ENCODE data around the gene KANSL3. TPM values are rescaled to one million over a fixed set of nuclear protein-coding genes. Genes with fewer than 3 reads are reported as not detected.

KANSL3 gene
- polyA plus RNA-seq, 1 donor (not counting 4 experiments of a cell fraction or from before 2014, with no cell fraction given), result 11.4 TPM

DNA sequence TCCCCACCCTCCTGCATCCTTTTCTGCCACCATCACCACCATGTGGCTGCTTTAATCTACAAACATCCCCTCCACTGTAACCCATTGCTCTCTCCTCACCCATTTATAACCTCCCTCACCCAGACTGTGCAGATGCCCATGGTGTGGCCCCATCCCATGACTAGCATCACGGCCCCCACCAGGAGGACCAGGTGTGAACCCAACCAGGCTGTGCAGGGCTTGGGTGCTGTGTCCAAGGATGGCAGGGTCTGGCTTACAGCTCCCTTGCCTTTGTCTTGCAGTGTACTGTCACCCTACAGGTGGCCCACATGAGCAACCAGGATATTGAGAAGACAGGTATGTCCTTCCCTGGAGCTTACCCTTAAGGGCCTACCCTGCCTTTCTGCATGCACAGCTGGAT lies 11.2 kb upstream of the KANSL3 start:
- no peak for FAIRE-seq

DNA sequence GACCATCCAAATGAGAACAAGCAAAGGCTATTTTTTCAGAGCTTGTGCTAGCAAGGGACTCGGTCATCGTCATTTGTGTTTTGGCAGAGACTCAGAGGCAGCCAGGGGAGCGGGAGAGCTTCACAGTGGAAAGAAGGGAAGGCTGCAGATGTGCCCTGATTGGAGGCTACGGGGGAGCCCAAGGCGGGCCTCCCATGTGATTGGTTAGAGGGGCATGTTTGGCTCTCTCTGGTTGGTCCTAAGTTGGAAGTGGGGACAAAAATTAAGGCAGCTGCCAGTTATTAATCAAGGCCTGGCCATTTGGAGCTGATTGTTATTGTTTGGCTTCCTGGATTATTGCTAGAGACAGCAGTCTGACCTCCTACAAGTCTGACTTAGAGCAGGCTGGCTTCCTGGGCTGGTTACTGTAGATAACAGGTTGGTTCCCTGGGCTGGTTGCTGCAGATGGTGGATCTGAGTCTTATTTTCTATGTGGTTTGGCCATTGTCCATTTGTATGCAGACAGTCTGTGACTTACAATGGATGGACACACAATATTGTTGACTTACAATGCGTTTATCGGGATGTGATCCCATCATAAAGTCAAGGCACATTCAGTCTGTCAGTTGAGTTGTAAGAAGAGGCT lies 10.3 kb upstream of the KANSL3 start:
- Histone ChIP-seq H3K27me3 (ENCODE audit: control insufficient read depth, extremely low read depth, insufficient read depth, low read length) (no peaks in the 10 kb centered on the region), H3K4me3 (ENCODE audit: control insufficient read depth in 2 of 3, extremely low read depth in 1 of 3, insufficient read depth in 2 of 3, low read depth in 1 of 3, low read length in 3 of 3) (no peak overlapping the region), H3K4me2 (ENCODE audit: control insufficient read depth, extremely low read depth, insufficient read depth, low read depth, low read length) (no peak overlapping the region), H3K4me1 (ENCODE audit: control insufficient read depth, extremely low read depth, insufficient read depth, low read length) (no peaks in the 10 kb centered on the region), H2AFZ (ENCODE audit: control insufficient read depth, low read length) (no peak overlapping the region), H3K9ac (ENCODE audit: control insufficient read depth, extremely low read depth, insufficient read depth, low read length) (no peak overlapping the region), H3K79me2 (ENCODE audit: control insufficient read depth, insufficient read depth, low read length) (no peaks in the 10 kb centered on the region), H3K36me3 (ENCODE audit: control insufficient read depth in 2 of 2, extremely low read depth in 1 of 2, insufficient read depth in 2 of 2, low read length in 2 of 2) (no peaks in the 10 kb centered on the region), H3K9me1 (ENCODE audit: control insufficient read depth, extremely low read depth, insufficient read depth, low read length) (no peaks in the 10 kb centered on the region), H4K20me1 (ENCODE audit: control insufficient read depth, extremely low read depth, insufficient read depth, low read length) (no peaks in the 10 kb centered on the region), H3K9me3 (ENCODE audit: control insufficient read depth, low read depth, low read length) (no peaks in the 10 kb centered on the region), H3K27ac (ENCODE audit: control insufficient read depth, insufficient read depth, low read length) (no peak overlapping the region)
- dilution Hi-C loops (cut with MboI; ENCODE audit: extremely low pct_ligation_motif_present, low sequenced_read_pairs), result no loop called here
- no peak for DNase-seq (ENCODE audit: low read depth, low spot score)
- no peak for FAIRE-seq
- TF ChIP-seq, protein P1, sequence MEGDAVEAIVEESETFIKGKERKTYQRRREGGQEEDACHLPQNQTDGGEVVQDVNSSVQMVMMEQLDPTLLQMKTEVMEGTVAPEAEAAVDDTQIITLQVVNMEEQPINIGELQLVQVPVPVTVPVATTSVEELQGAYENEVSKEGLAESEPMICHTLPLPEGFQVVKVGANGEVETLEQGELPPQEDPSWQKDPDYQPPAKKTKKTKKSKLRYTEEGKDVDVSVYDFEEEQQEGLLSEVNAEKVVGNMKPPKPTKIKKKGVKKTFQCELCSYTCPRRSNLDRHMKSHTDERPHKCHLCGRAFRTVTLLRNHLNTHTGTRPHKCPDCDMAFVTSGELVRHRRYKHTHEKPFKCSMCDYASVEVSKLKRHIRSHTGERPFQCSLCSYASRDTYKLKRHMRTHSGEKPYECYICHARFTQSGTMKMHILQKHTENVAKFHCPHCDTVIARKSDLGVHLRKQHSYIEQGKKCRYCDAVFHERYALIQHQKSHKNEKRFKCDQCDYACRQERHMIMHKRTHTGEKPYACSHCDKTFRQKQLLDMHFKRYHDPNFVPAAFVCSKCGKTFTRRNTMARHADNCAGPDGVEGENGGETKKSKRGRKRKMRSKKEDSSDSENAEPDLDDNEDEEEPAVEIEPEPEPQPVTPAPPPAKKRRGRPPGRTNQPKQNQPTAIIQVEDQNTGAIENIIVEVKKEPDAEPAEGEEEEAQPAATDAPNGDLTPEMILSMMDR (optimal IDR thresholded peaks at IDR 0.05 in 1 of 3, IDR thresholded peaks at IDR 0.05 in 1 of 3, conservative IDR thresholded peaks at IDR 0.05 in 1 of 3; ENCODE audit: extremely low read depth in 1 of 3, insufficient read depth in 2 of 3, low read length in 3 of 3), result no peak
- TF ChIP-seq EZH2 (IDR thresholded peaks at IDR 0.05; ENCODE audit: low read length), result no peak

More for the DNA sequence above, 11.2 kb upstream of the KANSL3 start:
- dilution Hi-C loops (cut with MboI; ENCODE audit: extremely low pct_ligation_motif_present, low sequenced_read_pairs), result no loop called here
- no peaks in the 10 kb centered on the region for H3K4me1 ChIP-seq (ENCODE audit: control insufficient read depth, extremely low read depth, insufficient read depth, low read length)
- no peaks in the 10 kb centered on the region for H3K79me2 ChIP-seq (ENCODE audit: control insufficient read depth, insufficient read depth, low read length)
- no peak for TF ChIP-seq EZH2 (IDR thresholded peaks at IDR 0.05; ENCODE audit: low read length)
- TF ChIP-seq, protein P1 (optimal IDR thresholded peaks at IDR 0.05 in 1 of 3, IDR thresholded peaks at IDR 0.05 in 1 of 3, conservative IDR thresholded peaks at IDR 0.05 in 1 of 3; ENCODE audit: extremely low read depth in 1 of 3, insufficient read depth in 2 of 3, low read length in 3 of 3), result no peak
- no peaks in the 10 kb centered on the region for H3K36me3 ChIP-seq (ENCODE audit: control insufficient read depth in 2 of 2, extremely low read depth in 1 of 2, insufficient read depth in 2 of 2, low read length in 2 of 2)
- DNase-seq (ENCODE audit: low read depth, low spot score), result no peak
- no peaks in the 10 kb centered on the region for H3K27me3 ChIP-seq (ENCODE audit: control insufficient read depth, extremely low read depth, insufficient read depth, low read length)
- no peaks in the 10 kb centered on the region for H4K20me1 ChIP-seq (ENCODE audit: control insufficient read depth, extremely low read depth, insufficient read depth, low read length)
- H3K4me2 ChIP-seq (ENCODE audit: control insufficient read depth, extremely low read depth, insufficient read depth, low read depth, low read length), result no peak overlapping the region
- no peak overlapping the region for H3K27ac ChIP-seq (ENCODE audit: control insufficient read depth, insufficient read depth, low read length)
- H3K4me3 ChIP-seq (ENCODE audit: control insufficient read depth in 2 of 3, extremely low read depth in 1 of 3, insufficient read depth in 2 of 3, low read depth in 1 of 3, low read length in 3 of 3), result no peak overlapping the region
- no peaks in the 10 kb centered on the region for H3K9me3 ChIP-seq (ENCODE audit: control insufficient read depth, low read depth, low read length)
- no peak overlapping the region for H3K9ac ChIP-seq (ENCODE audit: control insufficient read depth, extremely low read depth, insufficient read depth, low read length)
- H3K9me1 ChIP-seq (ENCODE audit: control insufficient read depth, extremely low read depth, insufficient read depth, low read length), result no peaks in the 10 kb centered on the region
- no peak overlapping the region for H2AFZ ChIP-seq (ENCODE audit: control insufficient read depth, low read length)
